OCI-LY3 (cell line): ENCODE data around the gene LENG9.

Source experiments
- H2AFZ ChIP-seq: fragments of 200-600, 300-600 bp; shearing (Covaris generic); 2 replicates; pipeline ENCODE4 v1.6.0; 2014; ENCODE audit warnings: antibody characterized with exemption, low read depth, low read length
- H3K27ac ChIP-seq: fragments of 200-600, 300-600 bp; sonication (generic); 2 replicates; pipeline ENCODE4 v1.5.1; 2014; ENCODE audit warnings: mild to moderate bottlenecking, low read length, moderate library complexity, mixed read lengths
- H3K27me3 ChIP-seq: fragments of 200-600, 300-600 bp; sonication (generic); 2 replicates; pipeline ENCODE4 v1.6.1; 2014; ENCODE audit warnings: low read depth, low read length, mixed read lengths
- H3K36me3 ChIP-seq: fragments of 200-600, 300-600 bp; sonication (generic); replicated peaks from 2 replicates; pipeline ENCODE3; 2014; ENCODE audit warnings: low read depth, low read length, mixed read lengths
- H3K4me1 ChIP-seq: fragments of 300-600, 200-600 bp; sonication (generic); 2 replicates; pipeline ENCODE4 v1.6.1; 2014; ENCODE audit warnings: low read length, mixed read lengths
- H3K4me2 ChIP-seq: fragments of 200-600, 300-600 bp; sonication (generic); 2 replicates; pipeline ENCODE4 v1.6.1; 2014; ENCODE audit warnings: low read length, mixed read lengths
- H3K4me3 ChIP-seq: fragments of 300-600, 200-600 bp; sonication (generic); 2 replicates; pipeline ENCODE4 v1.5.1; 2014; ENCODE audit warnings: antibody characterized with exemption, mild to moderate bottlenecking, low read length, moderate library complexity
- H3K79me2 ChIP-seq: fragments of 300-600, 200-600 bp; shearing (Covaris generic); 2 replicates; pipeline ENCODE4 v1.6.1; 2014; ENCODE audit warnings: mild to moderate bottlenecking, low read length, mixed read lengths
- H3K9ac ChIP-seq: fragments of 300-600, 200-600 bp; shearing (Covaris generic); 2 replicates; pipeline ENCODE4 v1.6.0; 2014; ENCODE audit warnings: mild to moderate bottlenecking, low read length, moderate library complexity
- H3K9me3 ChIP-seq: fragments of 200-600, 300-600 bp; shearing (Covaris generic); 2 replicates; pipeline ENCODE4 v1.6.1; 2014; ENCODE audit warnings: low read length, mixed read lengths; ENCODE audit not compliant: insufficient read depth
- H4K20me1 ChIP-seq: fragments of 200-600, 300-600 bp; sonication (generic); 2 replicates; pipeline ENCODE4 v1.6.1; 2016; ENCODE audit warnings: low read length, mixed read lengths; ENCODE audit not compliant: insufficient read depth
- CTCF ChIP-seq: fragments of 200-600, 300-600 bp; sonication (generic); IDR thresholded peaks from 2 replicates; pipeline ENCODE4 v1.5.1; 2014; ENCODE audit warnings: antibody characterized with exemption, low read length, low read depth
- EZH2phosphoT487 ChIP-seq: fragments of 200-600 bp; shearing (Covaris generic); IDR thresholded peaks from 2 replicates; pipeline ENCODE4 v1.6.1; 2018; ENCODE audit warnings: antibody characterized with exemption, mixed run types, low read depth

LENG9 gene

GRCh38 chr19:54439174-54439851, 24.3 kb downstream of the LENG9 start:
- no peaks in the 10 kb centered on the region for H3K4me1 ChIP-seq
- H4K20me1 ChIP-seq, result peaks cover 15% of the 10 kb centered on the region; the same call in 1 of the 2 replicates
- no peak overlapping the region for H2AFZ ChIP-seq
- H3K27me3 ChIP-seq, result no peaks in the 10 kb centered on the region
- H3K9ac ChIP-seq, result no peak overlapping the region
- H3K27ac ChIP-seq, result no peak overlapping the region
- peaks cover 13% of the 10 kb centered on the region for H3K36me3 ChIP-seq
- H3K4me3 ChIP-seq, result no peak overlapping the region
- no peaks in the 10 kb centered on the region for H3K79me2 ChIP-seq
- H3K9me3 ChIP-seq, result no peaks in the 10 kb centered on the region
- TF ChIP-seq EZH2phosphoT487 (no peak), CTCF (peak; percentile 47)
- no peak overlapping the region for H3K4me2 ChIP-seq

GRCh38 chr19:54436628-54437252, 26.8 kb downstream of the LENG9 start:
- Histone ChIP-seq H3K9ac (no peak overlapping the region), H3K27me3 (no peaks in the 10 kb centered on the region), H2AFZ (no peak overlapping the region), H4K20me1 (peaks cover 15% of the 10 kb centered on the region; the same call in 1 of the 2 replicates), H3K79me2 (no peaks in the 10 kb centered on the region), H3K4me2 (no peak overlapping the region), H3K4me3 (no peak overlapping the region), H3K27ac (no peak overlapping the region), H3K9me3 (no peaks in the 10 kb centered on the region), H3K36me3 (peaks cover 8% of the 10 kb centered on the region), H3K4me1 (no peaks in the 10 kb centered on the region)
- TF ChIP-seq EZH2phosphoT487 (no peak), CTCF (no peak)

- Histone ChIP-seq H2AFZ (no peak overlapping the region), H3K4me3 (no peak overlapping the region), H3K36me3 (peaks cover 8% of the 10 kb centered on the region), H3K9ac (no peak overlapping the region), H3K27me3 (0 out of 2 replicates have a peak, but pooled peaks cover 3% of the 10 kb centered on the region), H3K4me1 (no peaks in the 10 kb centered on the region), H4K20me1 (peaks cover 14% of the 10 kb centered on the region; the same call in 1 of the 2 replicates), H3K79me2 (no peaks in the 10 kb centered on the region), H3K4me2 (no peak overlapping the region), H3K27ac (no peak overlapping the region), H3K9me3 (no peaks in the 10 kb centered on the region)
- TF ChIP-seq EZH2phosphoT487 (no peak), CTCF (no peak)
Observed at GRCh38 chr19:54436031-54436523, 27.5 kb downstream of the LENG9 start.

GRCh38 chr19:54435551-54436016, 28.0 kb downstream of the LENG9 start:
- Histone ChIP-seq H3K4me3 (no peak overlapping the region), H2AFZ (no peak overlapping the region), H3K4me2 (no peak overlapping the region), H3K4me1 (no peaks in the 10 kb centered on the region), H3K79me2 (no peaks in the 10 kb centered on the region), H3K9me3 (no peaks in the 10 kb centered on the region), H4K20me1 (peaks cover 11% of the 10 kb centered on the region; the same call in 1 of the 2 replicates), H3K27ac (no peak overlapping the region), H3K9ac (no peak overlapping the region), H3K36me3 (peaks cover 4% of the 10 kb centered on the region), H3K27me3 (0 out of 2 replicates have a peak, but pooled peaks cover 3% of the 10 kb centered on the region)
- no peak for TF ChIP-seq EZH2phosphoT487
- TF ChIP-seq CTCF, result no peak
